GM20431 (cell line): ENCODE results near the gene DNM3.
"Not testable (repeated sequence)": the region's sequence is repeated elsewhere in the genome, so short reads cannot be mapped to it uniquely, and the experiment has no call there.

Source experiments
- in situ Hi-C: fragments of 300-500 bp; cut with MseI, MboI; formaldehyde crosslinking; loops from one replicate; pipeline ENCODE4 v1.15.0; 2020; ENCODE audit warnings: low sequenced_read_pairs; ENCODE audit not compliant: unreplicated experiment

The DNM3 gene

GRCh38 chr1:172357753-172358385, 516.6 kb downstream of the DNM3 start:
- in situ Hi-C loops = no loop called here

DNA sequence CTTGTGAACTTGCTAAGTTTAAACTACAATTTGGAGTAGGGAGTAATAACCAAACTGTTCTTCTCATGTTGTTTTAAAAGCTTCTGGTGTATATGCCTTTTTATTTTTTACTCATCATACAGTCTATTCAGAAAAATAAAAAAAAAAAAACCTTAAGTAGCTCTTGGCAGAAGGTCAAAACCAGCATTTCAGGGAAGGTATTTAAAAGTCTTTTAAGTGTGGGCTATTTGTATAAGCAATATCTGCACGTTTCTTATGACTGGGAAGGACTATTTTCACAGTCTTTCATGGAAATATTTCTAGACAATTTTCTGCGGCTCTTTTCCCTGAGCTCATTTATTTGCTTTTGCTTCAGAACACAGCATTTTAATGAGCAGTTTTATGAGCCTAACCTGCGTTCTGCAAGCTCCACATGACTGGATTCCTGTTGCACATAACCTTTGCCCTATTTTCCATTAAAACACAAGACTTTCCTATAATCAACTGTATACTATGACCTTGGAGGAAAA, 518.2 kb downstream of the DNM3 start:
- in situ Hi-C loops = no loop called here

DNA sequence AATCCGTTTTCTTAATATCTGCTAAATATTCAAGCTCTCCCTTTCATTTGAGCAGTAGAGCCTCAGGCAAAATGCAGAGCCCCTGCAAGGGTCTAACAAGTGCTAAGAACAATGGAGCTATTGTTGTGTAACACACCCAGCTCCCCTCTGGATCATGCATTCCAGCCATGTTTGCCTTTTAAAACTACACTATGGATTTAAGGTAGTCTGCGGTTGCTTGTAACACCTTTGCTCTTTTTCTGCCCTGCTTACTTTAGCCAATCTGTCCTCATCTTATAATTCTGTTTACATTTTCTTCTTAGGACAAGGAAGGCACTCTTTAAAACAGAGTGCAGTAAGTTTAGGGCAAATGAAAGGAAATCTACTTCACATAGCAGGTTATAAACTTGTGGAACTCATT, 519.2 kb downstream of the DNM3 start:
- in situ Hi-C loops = no loop called here

GRCh38 chr1:172360985-172361384, 519.7 kb downstream of the DNM3 start:
- in situ Hi-C loops = no loop called here

DNA sequence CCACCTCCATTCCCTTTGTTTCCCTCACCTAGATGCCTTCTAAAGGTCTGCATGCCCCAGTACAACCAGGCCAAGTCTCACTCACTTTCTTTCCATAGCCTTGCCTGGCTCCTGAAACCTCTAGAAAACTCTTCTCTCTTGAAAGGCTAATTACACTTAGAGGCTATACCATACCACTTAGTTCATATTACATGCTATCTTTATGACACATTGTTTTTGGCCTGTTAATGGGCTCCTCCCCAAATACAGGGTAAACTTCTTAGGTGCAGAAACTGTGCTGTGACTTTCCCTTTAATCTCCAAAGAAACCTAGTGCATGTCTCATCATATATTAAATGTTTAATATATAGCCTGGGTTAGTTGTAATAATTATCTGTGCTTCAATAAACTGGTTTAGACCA, 522.6 kb downstream of the DNM3 start:
- in situ Hi-C loops = no loop called here

DNA sequence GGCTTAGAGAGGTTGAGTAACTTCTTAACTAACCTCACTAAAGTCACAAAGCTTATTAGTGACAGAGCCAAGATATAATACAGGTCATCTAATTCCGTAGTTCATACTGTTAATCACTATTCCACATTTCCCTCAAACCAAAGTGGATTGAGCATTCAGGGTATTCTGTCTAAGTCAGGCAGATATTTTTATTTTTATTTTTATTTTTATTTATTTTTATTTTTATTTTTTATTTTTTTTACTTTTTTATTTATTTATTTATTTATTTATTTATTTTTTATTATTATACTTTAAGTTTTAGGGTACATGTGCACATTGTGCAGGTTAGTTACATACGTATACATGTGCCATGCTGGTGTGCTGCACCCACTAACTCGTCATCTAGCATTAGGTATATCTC, 530.3 kb downstream of the DNM3 start:
- in situ Hi-C loops = not testable (repeated sequence)

DNA sequence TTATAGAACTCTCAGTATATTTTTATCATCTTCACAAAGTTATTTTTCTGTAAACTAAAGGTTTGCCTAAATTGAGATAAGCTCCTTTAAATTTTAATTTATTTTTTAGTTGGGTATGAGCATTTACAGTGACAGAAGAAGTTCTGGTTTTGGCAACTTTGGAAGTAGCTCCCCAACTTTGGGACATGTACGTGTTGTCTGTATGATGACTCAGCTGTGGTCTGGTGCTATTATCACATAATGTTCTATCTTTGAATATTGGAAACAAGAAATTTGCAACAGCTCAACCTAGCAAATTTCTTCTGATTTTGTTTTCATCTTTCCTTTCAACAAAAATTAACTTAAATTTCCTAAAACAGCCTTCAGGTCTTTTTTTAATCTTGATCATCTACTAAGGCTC, 532.6 kb downstream of the DNM3 start:
- in situ Hi-C loops = no loop called here

- in situ Hi-C loops = no loop called here
Measured at GRCh38 chr1:172375211-172375631, 533.9 kb downstream of the DNM3 start.

DNA sequence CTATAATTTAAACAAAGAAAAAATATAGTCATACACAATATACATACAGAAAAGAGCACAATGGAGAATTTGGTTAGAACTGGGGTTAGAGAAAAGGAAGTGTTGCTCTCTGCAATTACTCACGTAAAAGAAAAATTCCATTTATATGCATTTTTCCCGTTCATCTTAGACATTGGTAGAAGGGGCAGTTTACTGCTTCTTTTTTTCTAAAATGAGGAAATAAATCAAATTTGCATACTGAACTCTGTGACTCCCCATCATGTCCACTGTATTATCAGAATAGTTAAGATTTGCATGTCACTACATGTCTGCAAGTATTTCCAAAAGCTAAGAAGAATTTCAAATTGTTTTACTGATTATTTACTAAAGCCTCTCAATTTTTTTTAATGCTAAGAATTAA, 535.1 kb downstream of the DNM3 start:
- in situ Hi-C loops = no loop called here

- in situ Hi-C loops = no loop called here
Measured at GRCh38 chr1:172377565-172377964, 536.3 kb downstream of the DNM3 start.

DNA sequence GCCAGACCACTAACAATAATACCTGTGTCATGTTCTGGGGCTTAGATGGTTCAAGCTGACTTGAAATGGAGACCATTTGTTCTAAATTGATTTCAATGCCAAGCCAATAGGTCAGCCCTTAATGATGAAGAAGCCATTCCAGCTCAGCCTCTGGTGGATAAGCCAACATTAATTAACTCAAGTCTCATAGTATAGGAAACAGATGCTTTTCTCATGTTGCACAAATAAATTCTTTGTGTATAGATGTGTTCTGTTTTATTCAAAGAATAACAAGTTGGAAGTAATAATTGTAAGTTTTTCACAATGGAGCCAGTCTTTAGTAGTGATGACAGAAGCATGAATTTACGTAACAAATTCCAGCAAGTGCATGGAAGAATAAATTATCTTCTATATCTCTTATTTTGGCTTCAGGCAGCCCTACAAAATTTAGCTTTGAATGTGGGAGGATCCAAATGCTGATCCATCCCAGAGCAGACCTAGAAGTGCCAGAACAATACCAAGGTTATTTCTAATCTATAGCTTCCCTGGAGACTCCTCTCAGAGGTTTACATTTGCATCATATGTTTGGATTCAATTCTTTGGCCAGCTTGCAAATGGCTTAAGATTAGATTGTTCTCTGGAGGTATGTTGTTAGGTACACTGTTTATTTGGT, 536.9 kb downstream of the DNM3 start:
- in situ Hi-C loops = no loop called here

- in situ Hi-C loops = no loop called here
Measured at GRCh38 chr1:172380441-172381244, 539.3 kb downstream of the DNM3 start.

GRCh38 chr1:172381946-172382345, 540.6 kb downstream of the DNM3 start:
- in situ Hi-C loops = no loop called here

DNA sequence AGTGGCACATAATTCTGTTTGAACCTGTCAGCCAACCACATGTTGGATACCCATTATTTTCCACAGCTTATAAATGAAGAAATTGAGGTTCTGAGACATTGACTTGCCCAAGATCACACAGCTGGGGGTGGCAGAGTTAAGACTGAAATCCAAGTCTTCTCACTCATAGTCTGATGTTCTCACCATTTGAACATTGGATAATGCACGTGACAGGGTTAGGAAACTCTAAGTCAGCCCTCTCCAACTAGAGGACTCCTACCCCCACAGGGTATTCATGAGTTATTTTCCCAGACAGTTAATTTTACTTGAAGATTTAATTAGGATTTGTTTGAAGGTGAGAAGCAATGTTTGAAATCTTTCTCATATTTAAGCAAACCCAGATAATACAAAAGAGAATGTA, 541.1 kb downstream of the DNM3 start:
- in situ Hi-C loops = no loop called here

- in situ Hi-C loops = no loop called here
Measured at GRCh38 chr1:172382990-172383389, 541.7 kb downstream of the DNM3 start.

- in situ Hi-C loops = no loop called here
Measured at GRCh38 chr1:172383536-172383935, 542.2 kb downstream of the DNM3 start.

- in situ Hi-C loops = no loop called here
Measured at GRCh38 chr1:172384656-172385055, 543.4 kb downstream of the DNM3 start.

DNA sequence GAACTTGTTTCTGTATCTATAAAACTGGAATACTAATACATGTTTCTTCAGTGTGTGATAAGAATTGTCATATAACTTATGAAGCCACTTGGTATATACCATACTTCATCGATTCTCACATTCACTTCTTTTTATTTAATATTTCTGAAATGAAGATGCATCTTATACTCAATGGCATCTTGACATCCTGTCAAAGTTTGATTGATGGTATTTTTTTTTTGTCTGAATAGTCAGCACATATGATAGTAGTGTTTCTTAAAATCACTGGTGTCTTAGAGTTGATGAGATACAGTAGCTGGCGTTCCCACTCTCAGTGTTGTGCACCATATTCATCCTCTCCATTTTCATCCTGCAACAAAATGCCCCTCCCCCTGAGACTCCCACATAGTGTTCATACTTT, 544.7 kb downstream of the DNM3 start:
- in situ Hi-C loops = no loop called here

- in situ Hi-C loops = no loop called here
Measured at GRCh38 chr1:172388490-172388889, 547.2 kb downstream of the DNM3 start.

DNA sequence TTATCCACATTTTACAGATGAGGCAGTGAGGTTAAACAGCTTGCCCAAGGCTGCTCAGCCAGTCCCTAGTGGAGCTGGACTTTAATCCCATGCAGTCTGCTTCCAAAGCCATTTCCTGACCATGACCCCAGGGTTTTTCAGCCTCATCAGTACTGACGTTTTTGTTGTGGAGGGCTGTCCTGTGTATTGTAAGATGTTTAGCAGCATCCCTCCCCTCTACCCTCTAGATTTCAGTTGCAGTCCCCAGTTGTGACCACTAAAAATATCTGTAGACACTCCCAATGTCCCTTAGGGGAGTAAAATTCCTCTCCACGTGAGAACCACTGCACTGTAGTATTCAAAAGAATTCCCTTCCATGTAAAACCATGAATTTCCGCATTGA, 549.0 kb downstream of the DNM3 start:
- in situ Hi-C loops = no loop called here
